K562 (cell line): ENCODE measurements around the gene INPP5D. TPM values are rescaled to one million over a fixed set of nuclear protein-coding genes. Genes with fewer than 3 reads are reported as not detected.

ENCODE experiments used
- FOXP1 ChIP-seq: sonication (generic); formaldehyde crosslinking; IDR thresholded peaks from 2 replicates; pipeline ENCODE4 v1.8.0; 2022; ENCODE audit warnings: mild to moderate bottlenecking, missing genetic modification reagents
- GATA2 ChIP-seq: sonication (generic); formaldehyde crosslinking; IDR thresholded peaks from 2 replicates; pipeline ENCODE4 v1.4.0; 2020; ENCODE audit warnings: mild to moderate bottlenecking, missing genetic modification reagents
- NBN ChIP-seq: fragments of 450-650 bp; IDR thresholded peaks from 2 replicates; pipeline ENCODE4 v1.6.1; 2016; ENCODE audit warnings: low read depth, mild to moderate bottlenecking
- RREB1 ChIP-seq: fragments of 250-450 bp; sonication (Bioruptor Pico); IDR thresholded peaks from 2 replicates; pipeline ENCODE4 v1.4.0; 2020
- SRSF1 ChIP-seq: fragments of 200-400 bp; formaldehyde crosslinking; IDR thresholded peaks from 2 replicates; pipeline ENCODE4 v1.6.1; 2017; ENCODE audit warnings: mild to moderate bottlenecking, low read depth, low read length, moderate library complexity
- TRIM28 ChIP-seq: fragments of 450-650 bp; IDR thresholded peaks from 2 replicates; pipeline ENCODE4 v1.6.1; 2017
- ZNF311 ChIP-seq: fragments of 250-450 bp; sonication (Bioruptor Pico); IDR thresholded peaks from 2 replicates; pipeline ENCODE4 v1.4.0; 2020; ENCODE audit warnings: mild to moderate bottlenecking, moderate library complexity
- ZNF347 ChIP-seq: fragments of 450-650 bp; formaldehyde crosslinking; IDR thresholded peaks from 2 replicates; pipeline ENCODE4 v1.4.0; 2020; ENCODE audit warnings: low read depth, mild to moderate bottlenecking, moderate library complexity
- ZNF436 ChIP-seq: fragments of 250-450, 450-650 bp; sonication (Bioruptor Pico); formaldehyde crosslinking; IDR thresholded peaks from 2 replicates; pipeline ENCODE4 v1.7.0; 2020; ENCODE audit warnings: mild to moderate bottlenecking
- ZNF780A ChIP-seq: fragments of 250-450 bp; sonication (Bioruptor Pico); IDR thresholded peaks from 2 replicates; pipeline ENCODE4 v1.5.0; 2021; ENCODE audit warnings: mild to moderate bottlenecking
- polyA plus RNA-seq, 8 experiments: library from polyadenylated mRNA; depleted of rRNA in 4 of 8; stranded (reverse) in 5 of 8; unstranded in 3 of 8; fragments of >200 nt; fragmentation: Nextera tagmentation in 2 of 8; fragmentation: Illumina TruSeq in 1 of 8; extraction: Ambion mirVana in 2 of 8; extraction: Trizol in 1 of 8; gene quantifications; 2 replicates each; pipeline versions ENCODE4 v1.2.1 to v1.2.3, GENCODE V29; 2011 to 2014; ENCODE audit warnings: inconsistent platforms in 1 of 8, missing spikeins in 1 of 8
- total RNA-seq, 7 experiments: library from RNA; depleted of rRNA in 6 of 7; stranded (reverse); fragments of >200 nt in 6 of 7; fragmentation: Illumina TruSeq in 2 of 7; extraction: Trizol in 2 of 7; gene quantifications; 2 replicates each; pipeline versions ENCODE4 v1.2.1 to v1.2.3, GENCODE V29; 2011 to 2021; ENCODE audit warnings: low replicate concordance in 1 of 7
- TF ChIP-seq, protein P1 (sequence below), 2 experiments: fragments of 450-650 bp in 1 of 2; sonication (generic) in 1 of 2; formaldehyde crosslinking in 1 of 2; IDR thresholded peaks; 2 replicates each; pipeline versions ENCODE4 v1.7.1 to v1.9.0; 2016 to 2022; ENCODE audit warnings: inconsistent platforms in 1 of 2, mild to moderate bottlenecking in 1 of 2, missing genetic modification reagents in 1 of 2

The INPP5D gene
- total and polyA plus RNA-seq, 9 of the 15 experiments (the other 6 are each of a cell fraction or from before 2014, with no cell fraction given) = 0.55 to 6.2 (median 2.2) TPM

- TF ChIP-seq, protein P1, sequence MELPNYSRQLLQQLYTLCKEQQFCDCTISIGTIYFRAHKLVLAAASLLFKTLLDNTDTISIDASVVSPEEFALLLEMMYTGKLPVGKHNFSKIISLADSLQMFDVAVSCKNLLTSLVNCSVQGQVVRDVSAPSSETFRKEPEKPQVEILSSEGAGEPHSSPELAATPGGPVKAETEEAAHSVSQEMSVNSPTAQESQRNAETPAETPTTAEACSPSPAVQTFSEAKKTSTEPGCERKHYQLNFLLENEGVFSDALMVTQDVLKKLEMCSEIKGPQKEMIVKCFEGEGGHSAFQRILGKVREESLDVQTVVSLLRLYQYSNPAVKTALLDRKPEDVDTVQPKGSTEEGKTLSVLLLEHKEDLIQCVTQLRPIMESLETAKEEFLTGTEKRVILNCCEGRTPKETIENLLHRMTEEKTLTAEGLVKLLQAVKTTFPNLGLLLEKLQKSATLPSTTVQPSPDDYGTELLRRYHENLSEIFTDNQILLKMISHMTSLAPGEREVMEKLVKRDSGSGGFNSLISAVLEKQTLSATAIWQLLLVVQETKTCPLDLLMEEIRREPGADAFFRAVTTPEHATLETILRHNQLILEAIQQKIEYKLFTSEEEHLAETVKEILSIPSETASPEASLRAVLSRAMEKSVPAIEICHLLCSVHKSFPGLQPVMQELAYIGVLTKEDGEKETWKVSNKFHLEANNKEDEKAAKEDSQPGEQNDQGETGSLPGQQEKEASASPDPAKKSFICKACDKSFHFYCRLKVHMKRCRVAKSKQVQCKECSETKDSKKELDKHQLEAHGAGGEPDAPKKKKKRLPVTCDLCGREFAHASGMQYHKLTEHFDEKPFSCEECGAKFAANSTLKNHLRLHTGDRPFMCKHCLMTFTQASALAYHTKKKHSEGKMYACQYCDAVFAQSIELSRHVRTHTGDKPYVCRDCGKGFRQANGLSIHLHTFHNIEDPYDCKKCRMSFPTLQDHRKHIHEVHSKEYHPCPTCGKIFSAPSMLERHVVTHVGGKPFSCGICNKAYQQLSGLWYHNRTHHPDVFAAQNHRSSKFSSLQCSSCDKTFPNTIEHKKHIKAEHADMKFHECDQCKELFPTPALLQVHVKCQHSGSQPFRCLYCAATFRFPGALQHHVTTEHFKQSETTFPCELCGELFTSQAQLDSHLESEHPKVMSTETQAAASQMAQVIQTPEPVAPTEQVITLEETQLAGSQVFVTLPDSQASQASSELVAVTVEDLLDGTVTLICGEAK (IDR thresholded peaks at IDR 0.05) = no peak
- TF ChIP-seq, protein P1 (CRISPR knock-in tag; IDR thresholded peaks at IDR 0.05) = no peak
- TF ChIP-seq FOXP1 (CRISPR knock-in tag) = no peak
- no peak for TF ChIP-seq ZNF436
- 0 out of 2 replicates have a peak, but pooled peaks have one; percentile 64 for TF ChIP-seq ZNF311 (CRISPR knock-in tag)
- TF ChIP-seq ZNF780A (CRISPR knock-in tag) = no peak
- peak; percentile 78 for TF ChIP-seq NBN
- TF ChIP-seq SRSF1 = no peak
- no peak for TF ChIP-seq ZNF347
- no peak for TF ChIP-seq RREB1 (CRISPR knock-in tag)
- TF ChIP-seq GATA2 (CRISPR knock-in tag) = peak; percentile 96
- no peak for TF ChIP-seq TRIM28
These were observed 31.6 kb downstream of the INPP5D start (continued) for GRCh38 chr2:233091595-233092375.
